Ishikawa (cell line): ENCODE measurements around the gene GFI1B.

ENCODE experiments used
- EP300 ChIP-seq: IDR thresholded peaks from 2 replicates; pipeline ENCODE4 v1.6.1; 2012; ENCODE audit warnings: borderline replicate concordance
- FOXM1 ChIP-seq: IDR thresholded peaks from 2 replicates; pipeline ENCODE4 v1.6.1; 2012; ENCODE audit warnings: low read depth, borderline replicate concordance
- MAX ChIP-seq: IDR thresholded peaks from 2 replicates; pipeline ENCODE4 v1.6.1; 2012
- TAF1 ChIP-seq: IDR thresholded peaks from 2 replicates; pipeline ENCODE4 v1.6.1; 2012; ENCODE audit warnings: low read depth, mild to moderate bottlenecking
- TEAD4 ChIP-seq: IDR thresholded peaks from 2 replicates; pipeline ENCODE4 v1.6.1; 2012
- YY1 ChIP-seq: IDR thresholded peaks from 2 replicates; pipeline ENCODE4 v1.6.1; 2012; ENCODE audit warnings: low read depth

- no peak for TF ChIP-seq MAX
- no peak for TF ChIP-seq YY1
- no peak for TF ChIP-seq EP300
- TF ChIP-seq TEAD4, result no peak
- no peak for TF ChIP-seq FOXM1
- TF ChIP-seq TAF1, result no peak
These were observed 28.8 kb upstream of the GFI1B start for GRCh38 chr9:132949709-132950108.
